Ishikawa (cell line): ENCODE measurements around the gene COL13A1.

Source experiments
- CEBPB ChIP-seq: IDR thresholded peaks from 2 replicates; pipeline ENCODE4 v1.6.1; 2012
- CREB1 ChIP-seq: IDR thresholded peaks from 2 replicates; pipeline ENCODE4 v1.6.1; 2012; ENCODE audit warnings: low read depth
- EGR1 ChIP-seq: IDR thresholded peaks from 2 replicates; pipeline ENCODE4 v1.6.1; 2012
- EP300 ChIP-seq: IDR thresholded peaks from 2 replicates; pipeline ENCODE4 v1.6.1; 2012; ENCODE audit warnings: borderline replicate concordance
- FOXM1 ChIP-seq: IDR thresholded peaks from 2 replicates; pipeline ENCODE4 v1.6.1; 2012; ENCODE audit warnings: low read depth, borderline replicate concordance
- MAX ChIP-seq: IDR thresholded peaks from 2 replicates; pipeline ENCODE4 v1.6.1; 2012
- NFIC ChIP-seq: IDR thresholded peaks from 2 replicates; pipeline ENCODE4 v1.6.1; 2012
- RAD21 ChIP-seq: IDR thresholded peaks from 2 replicates; pipeline ENCODE4 v1.6.1; 2012; ENCODE audit warnings: low read depth
- REST ChIP-seq: IDR thresholded peaks from 2 replicates; pipeline ENCODE4 v1.6.1; 2012; ENCODE audit warnings: low read depth, mild to moderate bottlenecking
- TAF1 ChIP-seq: IDR thresholded peaks from 2 replicates; pipeline ENCODE4 v1.6.1; 2012; ENCODE audit warnings: low read depth, mild to moderate bottlenecking
- TCF12 ChIP-seq: IDR thresholded peaks from 2 replicates; pipeline ENCODE4 v1.6.1; 2012; ENCODE audit warnings: low read depth
- TEAD4 ChIP-seq: IDR thresholded peaks from 2 replicates; pipeline ENCODE4 v1.6.1; 2012
- USF1 ChIP-seq: IDR thresholded peaks from 2 replicates; pipeline ENCODE4 v1.6.1; 2012
- YY1 ChIP-seq: IDR thresholded peaks from 2 replicates; pipeline ENCODE4 v1.6.1; 2012; ENCODE audit warnings: low read depth
- ZBTB7A ChIP-seq: IDR thresholded peaks from 2 replicates; pipeline ENCODE4 v1.6.1; 2012; ENCODE audit warnings: low read depth

The COL13A1 gene

GRCh38 chr10:69879634-69880257 is 78.0 kb downstream of the COL13A1 start:
- TF ChIP-seq CEBPB, result no peak
- no peak for TF ChIP-seq CREB1
- no peak for TF ChIP-seq USF1
- TF ChIP-seq TCF12, result no peak
- no peak for TF ChIP-seq FOXM1
- no peak for TF ChIP-seq YY1
- TF ChIP-seq TAF1, result no peak
- no peak for TF ChIP-seq EGR1
- no peak for TF ChIP-seq TEAD4
- no peak for TF ChIP-seq ZBTB7A
- no peak for TF ChIP-seq RAD21
- TF ChIP-seq MAX, result no peak
- TF ChIP-seq REST, result no peak
- TF ChIP-seq EP300, result no peak
- no peak for TF ChIP-seq NFIC

- TF ChIP-seq RAD21, result no peak
- TF ChIP-seq FOXM1, result no peak
- TF ChIP-seq EGR1, result no peak
- no peak for TF ChIP-seq TAF1
- no peak for TF ChIP-seq YY1
- TF ChIP-seq NFIC, result no peak
- TF ChIP-seq TEAD4, result no peak
- no peak for TF ChIP-seq REST
- TF ChIP-seq USF1, result no peak
- no peak for TF ChIP-seq EP300
- TF ChIP-seq MAX, result no peak
- TF ChIP-seq TCF12, result no peak
- TF ChIP-seq CREB1, result no peak
- TF ChIP-seq ZBTB7A, result no peak
These were observed 78.8 kb downstream of the COL13A1 start for GRCh38 chr10:69880301-69881081.

GRCh38 chr10:69881202-69881601 is 79.5 kb downstream of the COL13A1 start:
- TF ChIP-seq RAD21 (no peak), NFIC (no peak), FOXM1 (no peak), TEAD4 (no peak), MAX (no peak), TAF1 (no peak)

GRCh38 chr10:69883310-69884023 is 81.8 kb downstream of the COL13A1 start:
- TF ChIP-seq FOXM1, result no peak
- TF ChIP-seq EGR1, result no peak
- no peak for TF ChIP-seq CREB1
- TF ChIP-seq YY1, result no peak
- peak; percentile 74 for TF ChIP-seq RAD21
- no peak for TF ChIP-seq ZBTB7A

- TF ChIP-seq NFIC, result no peak
- no peak for TF ChIP-seq FOXM1
- TF ChIP-seq YY1, result no peak
- TF ChIP-seq CREB1, result no peak
- no peak for TF ChIP-seq EP300
- TF ChIP-seq ZBTB7A, result no peak
- TF ChIP-seq TCF12, result no peak
- TF ChIP-seq EGR1, result no peak
- no peak for TF ChIP-seq TEAD4
- TF ChIP-seq USF1, result no peak
These were observed 82.3 kb downstream of the COL13A1 start for GRCh38 chr10:69884024-69884367.
